ENCODE measurements around the gene CIAPIN1.

- no peak for TF ChIP-seq SPI1 (IDR thresholded peaks at IDR 0.05; ENCODE audit: low read depth, low read length)
- no peak for TF ChIP-seq POLR2AphosphoS5 (IDR thresholded peaks at IDR 0.05; ENCODE audit: low read depth, low read length)
- no peak for TF ChIP-seq POLR2A (IDR thresholded peaks at IDR 0.05; ENCODE audit: low read depth, low read length)
- TF ChIP-seq PAX5 (IDR thresholded peaks at IDR 0.05; ENCODE audit: insufficient read depth, low read length, severe bottlenecking) = no peak
- TF ChIP-seq TAF1 (IDR thresholded peaks at IDR 0.05; ENCODE audit: low read depth, low read length) = no peak
These were observed 32.2 kb upstream of the CIAPIN1 start for GRCh38 chr16:57479205-57479975.
